ENCODE data around the gene EIPR1.

The EIPR1 gene

GRCh38 chr2:3305431-3305830 lies 72.2 kb downstream of the EIPR1 start:
- Histone ChIP-seq H3K4me1 (ENCODE audit: control insufficient read depth, insufficient read depth, low read length) (peaks cover 8% of the 10 kb centered on the region), H3K9me3 (ENCODE audit: control insufficient read depth, low read length) (no peaks in the 10 kb centered on the region), H3K4me3 (ENCODE audit: low read length) (no peak overlapping the region), H3K27me3 (ENCODE audit: control insufficient read depth, insufficient read depth, low read length) (no peaks in the 10 kb centered on the region), H3K9ac (ENCODE audit: low read length) (peak overlapping the region; percentile 30), H3K36me3 (ENCODE audit: control insufficient read depth, insufficient read depth, low read length) (no peaks in the 10 kb centered on the region)

- Histone ChIP-seq H3K36me3 (ENCODE audit: control insufficient read depth, insufficient read depth, low read length) (no peaks in the 10 kb centered on the region), H3K9ac (ENCODE audit: low read length) (peak overlapping the region; percentile 4), H3K9me3 (ENCODE audit: control insufficient read depth, low read length) (no peaks in the 10 kb centered on the region), H3K27me3 (ENCODE audit: control insufficient read depth, insufficient read depth, low read length) (no peaks in the 10 kb centered on the region), H3K4me3 (ENCODE audit: low read length) (no peak overlapping the region), H3K4me1 (ENCODE audit: control insufficient read depth, insufficient read depth, low read length) (peaks cover 8% of the 10 kb centered on the region)
Observed at GRCh38 chr2:3303583-3304406, 73.8 kb downstream of the EIPR1 start.

- H3K4me3 ChIP-seq (ENCODE audit: low read length) = no peak overlapping the region
- H3K9ac ChIP-seq (ENCODE audit: low read length) = peak overlapping the region; percentile 4
- peaks cover 8% of the 10 kb centered on the region for H3K4me1 ChIP-seq (ENCODE audit: control insufficient read depth, insufficient read depth, low read length)
Observed at GRCh38 chr2:3302751-3303582, 74.7 kb downstream of the EIPR1 start.

GRCh38 chr2:3302421-3302750 lies 75.2 kb downstream of the EIPR1 start:
- Histone ChIP-seq H3K4me3 (ENCODE audit: low read length) (no peak overlapping the region), H3K27me3 (ENCODE audit: control insufficient read depth, insufficient read depth, low read length) (no peaks in the 10 kb centered on the region), H3K36me3 (ENCODE audit: control insufficient read depth, insufficient read depth, low read length) (no peaks in the 10 kb centered on the region), H3K9me3 (ENCODE audit: control insufficient read depth, low read length) (no peaks in the 10 kb centered on the region), H3K4me1 (ENCODE audit: control insufficient read depth, insufficient read depth, low read length) (peaks cover 8% of the 10 kb centered on the region), H3K9ac (ENCODE audit: low read length) (no peak overlapping the region)

More at GRCh38 chr2:3302751-3303582, 74.7 kb downstream of the EIPR1 start:
- H3K9me3 ChIP-seq (ENCODE audit: control insufficient read depth, low read length) = no peaks in the 10 kb centered on the region
- no peaks in the 10 kb centered on the region for H3K27me3 ChIP-seq (ENCODE audit: control insufficient read depth, insufficient read depth, low read length)
- no peaks in the 10 kb centered on the region for H3K36me3 ChIP-seq (ENCODE audit: control insufficient read depth, insufficient read depth, low read length)

GRCh38 chr2:3301001-3301400 lies 76.6 kb downstream of the EIPR1 start:
- Histone ChIP-seq H3K4me3 (ENCODE audit: low read length) (no peak overlapping the region), H3K4me1 (ENCODE audit: control insufficient read depth, insufficient read depth, low read length) (peaks cover 8% of the 10 kb centered on the region), H3K9ac (ENCODE audit: low read length) (no peak overlapping the region), H3K36me3 (ENCODE audit: control insufficient read depth, insufficient read depth, low read length) (no peaks in the 10 kb centered on the region), H3K9me3 (ENCODE audit: control insufficient read depth, low read length) (no peaks in the 10 kb centered on the region), H3K27me3 (ENCODE audit: control insufficient read depth, insufficient read depth, low read length) (no peaks in the 10 kb centered on the region)

- H3K9ac ChIP-seq (ENCODE audit: low read length) = no peak overlapping the region
- H3K36me3 ChIP-seq (ENCODE audit: control insufficient read depth, insufficient read depth, low read length) = no peaks in the 10 kb centered on the region
- H3K4me3 ChIP-seq (ENCODE audit: low read length) = no peak overlapping the region
- H3K9me3 ChIP-seq (ENCODE audit: control insufficient read depth, low read length) = no peaks in the 10 kb centered on the region
- no peaks in the 10 kb centered on the region for H3K27me3 ChIP-seq (ENCODE audit: control insufficient read depth, insufficient read depth, low read length)
- H3K4me1 ChIP-seq (ENCODE audit: control insufficient read depth, insufficient read depth, low read length) = peaks cover 5% of the 10 kb centered on the region
Observed at GRCh38 chr2:3300224-3300995, 77.2 kb downstream of the EIPR1 start.

GRCh38 chr2:3299703-3300102 lies 77.9 kb downstream of the EIPR1 start:
- H3K36me3 ChIP-seq (ENCODE audit: control insufficient read depth, insufficient read depth, low read length) = no peaks in the 10 kb centered on the region
- no peaks in the 10 kb centered on the region for H3K27me3 ChIP-seq (ENCODE audit: control insufficient read depth, insufficient read depth, low read length)
- no peaks in the 10 kb centered on the region for H3K9me3 ChIP-seq (ENCODE audit: control insufficient read depth, low read length)
- H3K4me3 ChIP-seq (ENCODE audit: low read length) = no peak overlapping the region
- H3K9ac ChIP-seq (ENCODE audit: low read length) = no peak overlapping the region
- H3K4me1 ChIP-seq (ENCODE audit: control insufficient read depth, insufficient read depth, low read length) = peaks cover 3% of the 10 kb centered on the region

- Histone ChIP-seq H3K27me3 (ENCODE audit: control insufficient read depth, insufficient read depth, low read length) (no peaks in the 10 kb centered on the region), H3K9ac (ENCODE audit: low read length) (no peak overlapping the region), H3K4me1 (ENCODE audit: control insufficient read depth, insufficient read depth, low read length) (peaks cover 3% of the 10 kb centered on the region), H3K9me3 (ENCODE audit: control insufficient read depth, low read length) (no peaks in the 10 kb centered on the region), H3K36me3 (ENCODE audit: control insufficient read depth, insufficient read depth, low read length) (no peaks in the 10 kb centered on the region), H3K4me3 (ENCODE audit: low read length) (no peak overlapping the region)
Observed at GRCh38 chr2:3299130-3299529, 78.5 kb downstream of the EIPR1 start.

- no peaks in the 10 kb centered on the region for H3K36me3 ChIP-seq (ENCODE audit: control insufficient read depth, insufficient read depth, low read length)
- no peak overlapping the region for H3K4me3 ChIP-seq (ENCODE audit: low read length)
- no peaks in the 10 kb centered on the region for H3K27me3 ChIP-seq (ENCODE audit: control insufficient read depth, insufficient read depth, low read length)
- H3K9ac ChIP-seq (ENCODE audit: low read length) = no peak overlapping the region
- peaks cover under 1% of the 10 kb centered on the region for H3K4me1 ChIP-seq (ENCODE audit: control insufficient read depth, insufficient read depth, low read length)
- H3K9me3 ChIP-seq (ENCODE audit: control insufficient read depth, low read length) = no peaks in the 10 kb centered on the region
Observed at GRCh38 chr2:3298191-3298590, 79.4 kb downstream of the EIPR1 start.

GRCh38 chr2:3297523-3297922 lies 80.1 kb downstream of the EIPR1 start:
- no peak overlapping the region for H3K4me3 ChIP-seq (ENCODE audit: low read length)
- no peaks in the 10 kb centered on the region for H3K36me3 ChIP-seq (ENCODE audit: control insufficient read depth, insufficient read depth, low read length)
- H3K27me3 ChIP-seq (ENCODE audit: control insufficient read depth, insufficient read depth, low read length) = no peaks in the 10 kb centered on the region
- H3K9ac ChIP-seq (ENCODE audit: low read length) = no peak overlapping the region
- H3K4me1 ChIP-seq (ENCODE audit: control insufficient read depth, insufficient read depth, low read length) = no peaks in the 10 kb centered on the region
- H3K9me3 ChIP-seq (ENCODE audit: control insufficient read depth, low read length) = no peaks in the 10 kb centered on the region

- Histone ChIP-seq H3K36me3 (ENCODE audit: control insufficient read depth, insufficient read depth, low read length) (no peaks in the 10 kb centered on the region), H3K4me3 (ENCODE audit: low read length) (no peak overlapping the region), H3K27me3 (ENCODE audit: control insufficient read depth, insufficient read depth, low read length) (no peaks in the 10 kb centered on the region), H3K9ac (ENCODE audit: low read length) (no peak overlapping the region), H3K9me3 (ENCODE audit: control insufficient read depth, low read length) (no peaks in the 10 kb centered on the region), H3K4me1 (ENCODE audit: control insufficient read depth, insufficient read depth, low read length) (no peaks in the 10 kb centered on the region)
Observed at GRCh38 chr2:3296182-3296972, 81.2 kb downstream of the EIPR1 start.

Data from mucosa of stomach (tissue), 1 donor.